ENCODE measurements around the gene EML6. TPM values are rescaled to one million over a fixed set of nuclear protein-coding genes. Genes with fewer than 3 reads are reported as not detected.

Gene EML6
- total RNA-seq, 4 donors from 2014 or later = 2.3 to 15.1 (median 4.1) TPM

DNA sequence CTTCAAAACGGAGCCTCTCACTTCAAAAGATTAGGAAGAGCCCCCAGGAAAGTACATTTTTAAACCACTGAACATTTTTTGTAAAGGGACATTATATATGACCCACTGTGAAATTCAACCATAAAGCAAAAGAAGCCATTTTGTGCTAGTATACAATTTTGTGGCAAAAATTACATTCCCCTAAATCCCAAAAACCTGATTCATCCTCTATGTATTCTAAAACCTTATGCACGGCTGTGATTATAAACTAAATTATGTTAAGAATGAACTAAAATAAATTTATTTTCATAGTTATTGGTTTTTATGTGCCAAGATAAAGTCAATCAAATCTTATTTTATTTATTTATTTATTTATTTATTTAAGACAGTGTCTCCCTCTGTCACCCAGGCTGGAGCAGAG, 278.3 kb downstream of the EML6 start:
- TF ChIP-seq, protein P1, sequence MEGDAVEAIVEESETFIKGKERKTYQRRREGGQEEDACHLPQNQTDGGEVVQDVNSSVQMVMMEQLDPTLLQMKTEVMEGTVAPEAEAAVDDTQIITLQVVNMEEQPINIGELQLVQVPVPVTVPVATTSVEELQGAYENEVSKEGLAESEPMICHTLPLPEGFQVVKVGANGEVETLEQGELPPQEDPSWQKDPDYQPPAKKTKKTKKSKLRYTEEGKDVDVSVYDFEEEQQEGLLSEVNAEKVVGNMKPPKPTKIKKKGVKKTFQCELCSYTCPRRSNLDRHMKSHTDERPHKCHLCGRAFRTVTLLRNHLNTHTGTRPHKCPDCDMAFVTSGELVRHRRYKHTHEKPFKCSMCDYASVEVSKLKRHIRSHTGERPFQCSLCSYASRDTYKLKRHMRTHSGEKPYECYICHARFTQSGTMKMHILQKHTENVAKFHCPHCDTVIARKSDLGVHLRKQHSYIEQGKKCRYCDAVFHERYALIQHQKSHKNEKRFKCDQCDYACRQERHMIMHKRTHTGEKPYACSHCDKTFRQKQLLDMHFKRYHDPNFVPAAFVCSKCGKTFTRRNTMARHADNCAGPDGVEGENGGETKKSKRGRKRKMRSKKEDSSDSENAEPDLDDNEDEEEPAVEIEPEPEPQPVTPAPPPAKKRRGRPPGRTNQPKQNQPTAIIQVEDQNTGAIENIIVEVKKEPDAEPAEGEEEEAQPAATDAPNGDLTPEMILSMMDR (IDR thresholded peaks at IDR 0.05) = no peak
- TF ChIP-seq POLR2A (IDR thresholded peaks at IDR 0.05) = no peak
- no peak for TF ChIP-seq POLR2AphosphoS5 (IDR thresholded peaks at IDR 0.05)
- TF ChIP-seq EP300 (IDR thresholded peaks at IDR 0.05) = no peak
- no peaks in the 10 kb centered on the region for H3K36me3 ChIP-seq
- peaks cover 84% of the 10 kb centered on the region for H3K4me1 ChIP-seq
- no peak overlapping the region for H3K27ac ChIP-seq
- no peak overlapping the region for H3K4me3 ChIP-seq
- no peak for DNase-seq (ENCODE audit: low spot score in 2 of 2)
- H3K27me3 ChIP-seq = no peaks in the 10 kb centered on the region
- 87% methylated on average over 2 of the region's 2 CpGs for WGBS
- no peaks in the 10 kb centered on the region for H3K9me3 ChIP-seq

DNA sequence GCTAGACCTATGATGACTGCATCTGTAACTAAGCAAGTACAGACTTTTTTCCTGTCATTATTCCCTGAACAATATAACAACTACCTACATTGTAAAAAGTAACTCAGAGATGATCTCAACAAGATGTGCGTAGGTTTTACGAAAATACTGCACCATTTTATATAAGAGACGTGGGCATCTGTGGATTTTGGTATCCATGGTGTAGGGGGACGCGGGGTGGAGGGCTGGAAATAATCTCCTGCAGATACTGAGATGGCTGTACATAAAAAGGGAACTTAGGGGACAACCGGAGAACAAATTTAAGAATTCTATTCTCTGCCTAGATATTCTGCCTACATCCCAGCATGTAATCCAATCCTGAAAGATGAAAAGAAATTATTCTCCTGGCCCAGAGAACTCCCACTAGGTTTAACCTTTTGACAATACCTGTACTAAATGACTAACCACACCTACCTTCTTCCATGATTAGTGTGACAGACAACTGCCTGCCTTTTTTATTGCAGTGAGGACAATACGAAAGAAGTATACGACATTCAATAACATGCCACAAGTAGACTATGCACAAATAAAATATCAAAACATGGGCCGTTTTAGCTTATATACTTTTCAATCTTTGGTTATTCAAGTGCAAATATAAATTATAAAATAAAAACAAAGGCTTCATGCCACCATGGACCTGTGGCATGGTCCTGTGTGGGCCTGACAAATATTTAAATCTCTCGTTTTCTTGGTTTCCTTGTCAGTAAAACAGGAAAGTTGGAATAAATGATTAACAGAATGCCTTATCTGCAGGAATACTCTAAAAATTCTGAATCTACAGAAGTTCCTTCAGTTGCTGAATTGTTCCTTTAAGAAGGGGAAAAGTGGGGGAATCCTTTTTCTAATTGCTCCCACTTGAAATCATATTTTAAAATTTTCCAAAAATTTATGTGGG, 280.5 kb downstream of the EML6 start:
- WGBS = 86% methylated on average over 10 of the region's 10 CpGs
- no peaks in the 10 kb centered on the region for H3K36me3 ChIP-seq
- H3K4me1 ChIP-seq = peaks cover 86% of the 10 kb centered on the region
- no peaks in the 10 kb centered on the region for H3K9me3 ChIP-seq
- TF ChIP-seq EP300 (IDR thresholded peaks at IDR 0.05) = no peak
- TF ChIP-seq, protein P1 (IDR thresholded peaks at IDR 0.05) = no peak
- TF ChIP-seq POLR2A (IDR thresholded peaks at IDR 0.05) = no peak
- TF ChIP-seq POLR2AphosphoS5 (IDR thresholded peaks at IDR 0.05) = no peak
- H3K27ac ChIP-seq = no peak overlapping the region
- DNase-seq (ENCODE audit: low spot score in 2 of 2) = no peak
- no peaks in the 10 kb centered on the region for H3K27me3 ChIP-seq
- no peak overlapping the region for H3K4me3 ChIP-seq

DNA sequence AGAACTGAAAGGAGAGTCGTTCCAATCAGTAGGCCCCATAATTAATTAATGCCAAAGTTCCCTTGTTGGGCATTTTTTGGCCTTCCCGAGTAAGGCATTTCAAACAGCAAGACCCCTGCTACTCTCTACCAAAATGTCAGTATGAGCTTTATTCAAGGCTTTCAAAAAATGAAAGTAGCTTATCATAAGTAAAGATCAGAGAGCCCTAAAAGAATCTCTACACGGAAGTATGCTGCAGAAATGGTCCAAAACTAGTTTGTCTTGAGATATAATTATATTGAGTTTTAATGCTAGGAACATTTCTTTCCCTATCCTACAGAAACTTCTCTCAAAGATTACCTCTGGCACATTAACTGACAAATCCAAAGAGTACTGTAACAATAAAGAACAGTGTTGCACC, 282.8 kb downstream of the EML6 start:
- Histone ChIP-seq H3K4me3 (no peak overlapping the region), H3K9me3 (no peaks in the 10 kb centered on the region), H3K36me3 (no peaks in the 10 kb centered on the region), H3K27me3 (no peaks in the 10 kb centered on the region), H3K27ac (no peak overlapping the region), H3K4me1 (peaks cover 87% of the 10 kb centered on the region)
- 39% methylated on average over 3 of the region's 3 CpGs for WGBS
- no peak for TF ChIP-seq POLR2A (IDR thresholded peaks at IDR 0.05)
- no peak for TF ChIP-seq POLR2AphosphoS5 (IDR thresholded peaks at IDR 0.05)
- TF ChIP-seq EP300 (IDR thresholded peaks at IDR 0.05) = no peak
- TF ChIP-seq, protein P1 (IDR thresholded peaks at IDR 0.05) = no peak
- no peak for DNase-seq (ENCODE audit: low spot score in 2 of 2)

DNA sequence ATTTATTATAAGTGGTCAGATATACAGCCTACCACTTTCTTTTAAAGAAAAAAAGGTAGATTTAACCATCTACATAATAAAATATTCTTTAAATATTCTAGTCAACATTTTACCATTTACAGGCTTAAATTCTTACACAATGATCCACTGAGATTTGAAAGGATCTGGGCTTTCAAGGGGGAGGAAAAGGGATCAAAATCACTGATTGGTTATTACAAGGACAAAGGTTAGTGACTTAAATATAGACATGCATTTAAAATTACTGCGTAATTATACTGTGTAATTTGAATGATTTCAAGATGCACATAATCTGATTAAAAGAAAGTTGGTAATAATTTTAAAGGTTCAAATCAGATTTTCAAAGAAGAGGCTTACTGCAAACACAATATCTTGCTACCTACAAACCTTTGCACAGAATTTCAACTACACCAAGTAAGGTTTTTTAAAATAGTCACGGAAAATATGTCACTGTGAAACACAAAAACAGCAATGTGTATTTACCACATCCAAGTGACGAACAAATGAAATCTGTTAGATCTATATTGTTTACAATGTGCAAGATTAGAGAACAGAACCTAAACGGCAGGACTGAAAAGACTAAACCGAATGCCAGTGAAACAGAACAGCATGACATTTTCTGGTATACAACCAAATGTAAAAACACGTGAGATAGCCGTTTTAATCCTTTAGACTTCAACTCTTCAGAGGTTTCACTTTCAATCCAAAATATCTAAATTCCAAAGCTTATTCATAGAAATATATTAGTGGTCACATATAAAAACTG, 286.0 kb downstream of the EML6 start:
- H3K4me1 ChIP-seq = peaks cover 98% of the 10 kb centered on the region

More for the DNA sequence above, 286.0 kb downstream of the EML6 start:
- WGBS = 12% methylated on average over 7 of the region's 7 CpGs
- Histone ChIP-seq H3K4me3 (peak overlapping the region; percentile 44), H3K36me3 (no peaks in the 10 kb centered on the region), H3K27me3 (no peaks in the 10 kb centered on the region), H3K27ac (peak overlapping the region; percentile 82), H3K9me3 (no peaks in the 10 kb centered on the region)
- DNase-seq (ENCODE audit: low spot score in 2 of 2) = no peak
- TF ChIP-seq POLR2A (IDR thresholded peaks at IDR 0.05) (no peak), POLR2AphosphoS5 (IDR thresholded peaks at IDR 0.05) (no peak), EP300 (IDR thresholded peaks at IDR 0.05) (no peak)
- TF ChIP-seq, protein P1 (IDR thresholded peaks at IDR 0.05) = no peak
